ENCODE results near the gene BCKDK.
"Not testable (repeated sequence)": the region's sequence is repeated elsewhere in the genome, so short reads cannot be mapped to it uniquely, and the experiment has no call there.

The BCKDK gene

DNA sequence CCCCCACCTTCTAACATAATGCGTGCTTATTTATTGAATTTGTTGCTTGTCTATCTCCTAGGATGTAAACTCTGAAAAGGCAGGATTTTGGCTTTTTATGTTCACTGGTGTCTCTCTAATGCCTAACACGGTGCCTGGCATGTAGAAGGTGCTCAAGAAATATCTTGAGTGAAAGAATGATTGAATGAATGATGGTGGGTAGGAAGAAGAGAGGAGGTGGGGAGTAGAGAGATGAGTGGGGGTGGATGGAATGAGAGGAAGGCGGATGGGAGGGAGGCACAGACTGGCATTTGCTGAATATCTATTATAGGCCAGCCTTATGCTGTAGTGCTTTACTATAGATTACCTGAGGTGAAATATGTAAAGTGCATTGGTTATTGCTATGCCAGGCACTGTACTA, 39.4 kb downstream of the BCKDK start:
- no peak overlapping the region for H3K9ac ChIP-seq (ENCODE audit: low read length in 2 of 2)
- no peak overlapping the region for H3K27ac ChIP-seq (ENCODE audit: low read length)
- H3K9me3 ChIP-seq (ENCODE audit: control insufficient read depth in 2 of 2, low read length in 2 of 2), result no peaks in the 10 kb centered on the region
- H3K27me3 ChIP-seq (ENCODE audit: control insufficient read depth in 1 of 2, insufficient read depth in 2 of 2, low read length in 2 of 2), result peaks cover 14 to 18% of the 10 kb centered on the region in 2 donors
- H3K36me3 ChIP-seq (ENCODE audit: control insufficient read depth in 2 of 2, insufficient read depth in 2 of 2, low read length in 2 of 2), result no peaks in the 10 kb centered on the region
- peaks cover 5% of the 10 kb centered on the region for H3K4me1 ChIP-seq (ENCODE audit: control insufficient read depth, insufficient read depth, low read length)
- no peak overlapping the region for H3K4me3 ChIP-seq (ENCODE audit: low read length in 2 of 2)

DNA sequence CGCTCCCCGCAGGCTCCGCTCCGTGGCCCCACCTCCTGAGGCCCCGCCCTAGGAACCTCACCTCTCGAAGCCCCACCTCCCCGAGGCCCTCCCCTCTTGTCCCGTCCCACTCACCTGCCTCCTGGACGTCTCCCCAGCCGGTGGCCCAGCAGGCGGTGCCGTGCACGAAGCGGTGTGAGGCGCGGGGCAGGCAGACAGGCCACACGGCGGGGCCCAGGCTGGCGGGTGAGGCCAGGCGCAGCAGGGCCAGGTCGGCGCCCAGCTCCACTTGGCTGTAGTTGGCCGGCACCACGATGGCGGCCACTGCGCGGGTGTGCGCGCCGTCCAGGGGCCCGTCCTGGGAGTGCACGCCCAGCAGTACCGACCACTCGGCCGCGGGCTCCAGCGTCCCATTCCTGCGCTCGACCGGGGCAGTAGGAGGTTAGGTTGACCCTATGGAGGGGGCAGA, 40.1 kb downstream of the BCKDK start:
- H3K9me3 ChIP-seq (ENCODE audit: control insufficient read depth in 2 of 2, low read length in 2 of 2), result no peaks in the 10 kb centered on the region
- H3K9ac ChIP-seq (ENCODE audit: low read length in 2 of 2), result no peak overlapping the region
- H3K4me1 ChIP-seq (ENCODE audit: control insufficient read depth, insufficient read depth, low read length), result no peaks in the 10 kb centered on the region
- H3K36me3 ChIP-seq (ENCODE audit: control insufficient read depth in 2 of 2, insufficient read depth in 2 of 2, low read length in 2 of 2), result no peaks in the 10 kb centered on the region
- H3K27ac ChIP-seq (ENCODE audit: low read length), result no peak overlapping the region
- peaks cover 14 to 18% of the 10 kb centered on the region in 2 donors for H3K27me3 ChIP-seq (ENCODE audit: control insufficient read depth in 1 of 2, insufficient read depth in 2 of 2, low read length in 2 of 2)
- H3K4me3 ChIP-seq (ENCODE audit: low read length in 2 of 2), result no peak overlapping the region

DNA sequence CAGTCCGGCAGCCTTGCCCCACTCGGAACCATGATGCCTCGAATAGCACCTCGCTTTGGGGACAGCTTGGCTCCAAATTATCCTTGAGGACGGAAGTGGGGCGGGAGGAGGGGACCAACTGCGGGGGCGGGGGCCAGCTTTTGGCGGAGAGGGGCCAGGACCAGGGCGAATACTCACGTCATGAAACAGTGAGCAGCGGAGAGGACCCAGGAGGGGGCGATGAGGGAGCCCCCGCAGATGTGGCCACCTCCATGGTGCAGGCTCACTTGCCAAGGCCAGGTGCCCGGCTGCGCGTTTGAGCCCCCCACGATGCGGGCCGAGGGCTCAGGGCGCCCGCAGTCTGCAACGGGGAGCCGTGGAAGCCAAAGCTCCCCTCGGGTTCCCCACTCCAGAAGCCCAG, 40.7 kb downstream of the BCKDK start:
- Histone ChIP-seq H3K27ac (ENCODE audit: low read length) (no peak overlapping the region), H3K9ac (ENCODE audit: low read length in 2 of 2) (no peak overlapping the region), H3K4me3 (ENCODE audit: low read length in 2 of 2) (no peak overlapping the region), H3K4me1 (ENCODE audit: control insufficient read depth, insufficient read depth, low read length) (no peaks in the 10 kb centered on the region), H3K27me3 (ENCODE audit: control insufficient read depth in 1 of 2, insufficient read depth in 2 of 2, low read length in 2 of 2) (peaks cover 14 to 18% of the 10 kb centered on the region in 2 donors), H3K9me3 (ENCODE audit: control insufficient read depth in 2 of 2, low read length in 2 of 2) (no peaks in the 10 kb centered on the region), H3K36me3 (ENCODE audit: control insufficient read depth in 2 of 2, insufficient read depth in 2 of 2, low read length in 2 of 2) (no peaks in the 10 kb centered on the region)

DNA sequence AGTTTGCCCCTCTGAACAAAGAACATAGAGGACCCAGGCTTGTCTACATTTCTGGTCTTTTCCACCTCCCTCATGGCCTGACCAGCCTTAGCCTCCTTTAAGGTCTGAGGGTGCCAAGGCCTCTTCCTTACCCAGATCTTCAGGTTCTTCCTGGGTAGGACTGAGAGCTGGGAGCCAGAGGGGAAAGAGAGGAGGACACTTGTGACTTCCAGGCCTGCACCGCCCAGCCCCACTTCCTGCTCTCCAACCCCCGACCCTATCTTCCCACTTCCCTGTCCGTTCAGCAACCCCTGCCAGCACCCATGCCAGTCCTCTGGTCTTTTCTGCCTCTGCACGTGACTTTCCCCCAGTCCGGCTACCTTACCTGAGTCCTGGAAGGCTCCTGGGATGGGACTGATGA, 41.1 kb downstream of the BCKDK start:
- Histone ChIP-seq H3K9me3 (ENCODE audit: control insufficient read depth in 2 of 2, low read length in 2 of 2) (no peaks in the 10 kb centered on the region), H3K4me1 (ENCODE audit: control insufficient read depth, insufficient read depth, low read length) (no peaks in the 10 kb centered on the region), H3K36me3 (ENCODE audit: control insufficient read depth in 2 of 2, insufficient read depth in 2 of 2, low read length in 2 of 2) (no peaks in the 10 kb centered on the region), H3K27ac (ENCODE audit: low read length) (no peak overlapping the region), H3K9ac (ENCODE audit: low read length in 2 of 2) (no peak overlapping the region), H3K4me3 (ENCODE audit: low read length in 2 of 2) (no peak overlapping the region), H3K27me3 (ENCODE audit: control insufficient read depth in 1 of 2, insufficient read depth in 2 of 2, low read length in 2 of 2) (peaks cover 14 to 18% of the 10 kb centered on the region in 2 donors)

DNA sequence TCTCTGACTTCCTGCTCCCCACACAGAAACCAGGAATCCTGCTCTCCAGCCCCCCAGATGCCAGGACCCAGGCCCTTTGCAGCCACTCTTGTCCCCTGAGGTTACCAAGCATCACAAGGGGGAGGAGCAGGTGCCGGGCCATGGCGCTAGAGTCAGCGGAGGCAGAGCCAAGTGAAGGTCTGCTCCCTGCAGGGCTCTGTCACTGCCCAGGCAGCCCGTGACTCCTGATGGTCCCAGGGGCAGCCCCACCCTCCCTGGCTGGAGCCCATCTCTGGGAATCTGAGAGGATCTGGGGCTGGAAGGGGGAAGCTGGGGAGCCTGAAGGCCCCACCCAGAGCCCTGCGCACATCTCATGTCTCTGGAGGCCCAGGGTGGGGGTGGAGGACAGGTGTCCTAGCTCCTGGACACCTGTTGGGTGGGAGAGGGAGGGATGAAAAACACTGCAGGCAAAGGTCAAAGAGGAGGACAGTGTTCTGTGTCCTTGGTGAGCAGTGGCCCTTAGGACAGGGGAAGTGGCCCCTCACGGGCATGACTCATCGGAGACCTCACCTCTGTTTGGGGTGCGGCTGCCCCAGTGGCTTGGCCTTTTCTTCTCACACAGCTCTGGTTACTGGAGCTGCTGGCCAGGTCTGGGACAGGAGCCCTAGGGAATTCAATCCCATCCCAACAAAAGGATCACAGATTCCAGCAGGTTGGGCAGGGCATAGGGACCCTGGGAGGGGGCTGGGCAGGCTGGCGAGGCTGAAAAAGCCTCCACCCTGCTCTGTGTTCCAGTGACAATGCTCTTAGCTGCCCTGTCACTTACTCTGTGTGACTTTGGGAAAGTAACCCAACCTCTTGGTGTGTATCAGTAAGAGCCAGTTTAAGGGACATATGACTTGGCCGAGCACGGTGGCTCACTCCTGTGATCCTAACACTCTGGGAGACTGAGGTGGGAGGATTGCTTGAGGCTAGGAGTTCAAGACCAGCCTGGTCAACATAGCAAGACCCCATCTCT, 42.0 kb downstream of the BCKDK start, which contains the start of gene PRSS36:
PRSS36 (minus strand) TSS at position 173 of the 997 bp plus-strand sequence; CDS start at position 142, 31 bp downstream.
- H3K27ac ChIP-seq (ENCODE audit: low read length), result no peak within 1 kb of the TSS

DNA sequence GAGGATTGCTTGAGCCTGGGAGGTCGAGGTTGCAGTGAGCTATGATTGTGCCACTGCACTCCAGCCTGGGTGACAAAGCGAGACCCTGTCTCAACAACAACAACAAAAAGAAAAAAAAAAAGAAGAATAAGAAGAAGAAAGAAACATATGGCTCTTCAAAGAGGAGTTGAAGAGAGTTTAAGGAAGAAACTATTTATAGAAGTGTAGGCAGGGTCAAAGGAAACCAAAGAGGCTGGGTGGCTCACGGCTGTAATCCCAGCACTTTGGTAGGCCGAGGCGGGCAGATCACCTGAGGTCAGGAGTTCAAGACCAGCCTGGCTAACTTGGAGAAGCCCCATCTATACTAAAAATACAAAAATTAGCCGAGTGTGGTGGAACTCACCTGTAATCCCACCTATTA, 42.8 kb downstream of the BCKDK start:
- H3K4me3 ChIP-seq (ENCODE audit: low read length in 2 of 2); H3K36me3 ChIP-seq (ENCODE audit: control insufficient read depth in 2 of 2, insufficient read depth in 2 of 2, low read length in 2 of 2); H3K9ac ChIP-seq (ENCODE audit: low read length in 2 of 2); H3K27ac ChIP-seq (ENCODE audit: low read length); H3K4me1 ChIP-seq (ENCODE audit: control insufficient read depth, insufficient read depth, low read length); H3K9me3 ChIP-seq (ENCODE audit: control insufficient read depth in 2 of 2, low read length in 2 of 2): not testable (repeated sequence)
- H3K27me3 ChIP-seq (ENCODE audit: control insufficient read depth in 1 of 2, insufficient read depth in 2 of 2, low read length in 2 of 2), result peaks cover 14 to 18% of the 10 kb centered on the region in 2 donors

More for the DNA sequence above, 42.0 kb downstream of the BCKDK start, which contains the start of gene PRSS36:
- Histone ChIP-seq H3K36me3 (ENCODE audit: control insufficient read depth in 2 of 2, insufficient read depth in 2 of 2, low read length in 2 of 2) (no peaks in the 10 kb centered on the region), H3K4me1 (ENCODE audit: control insufficient read depth, insufficient read depth, low read length) (no peaks in the 10 kb centered on the region), H3K9ac (ENCODE audit: low read length in 2 of 2) (no peak within 1 kb of the TSS), H3K4me3 (ENCODE audit: low read length in 2 of 2) (no peak within 1 kb of the TSS), H3K27me3 (ENCODE audit: control insufficient read depth in 1 of 2, insufficient read depth in 2 of 2, low read length in 2 of 2) (peaks cover 14 to 18% of the 10 kb centered on the region in 2 donors), H3K9me3 (ENCODE audit: control insufficient read depth in 2 of 2, low read length in 2 of 2) (no peaks in the 10 kb centered on the region)

DNA sequence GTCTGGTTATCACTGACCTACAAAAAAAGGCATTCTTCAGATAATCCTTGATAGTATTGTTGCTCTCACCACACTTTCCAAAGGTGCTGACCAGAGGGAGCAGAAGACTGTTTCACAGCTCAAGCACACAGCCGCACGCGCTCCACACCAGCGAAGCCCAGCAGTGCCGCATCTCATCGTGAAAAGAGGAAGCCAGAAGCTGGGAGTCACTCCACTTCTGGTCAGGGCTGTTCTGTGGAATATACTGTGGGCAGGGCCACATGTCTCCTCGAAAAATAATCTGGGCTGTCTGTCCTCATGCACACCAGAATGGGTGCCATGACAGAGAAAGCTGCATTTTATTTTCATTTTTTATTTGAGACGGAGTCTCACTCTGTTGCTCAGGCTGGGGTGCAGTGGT, 49.0 kb downstream of the BCKDK start:
- no peaks in the 10 kb centered on the region for H3K4me1 ChIP-seq (ENCODE audit: control insufficient read depth, insufficient read depth, low read length)
- H3K27me3 ChIP-seq (ENCODE audit: control insufficient read depth in 1 of 2, insufficient read depth in 2 of 2, low read length in 2 of 2), result peaks cover 0 to 2% of the 10 kb centered on the region in 2 donors
- H3K36me3 ChIP-seq (ENCODE audit: control insufficient read depth in 2 of 2, insufficient read depth in 2 of 2, low read length in 2 of 2), result no peaks in the 10 kb centered on the region
- H3K9me3 ChIP-seq (ENCODE audit: control insufficient read depth in 2 of 2, low read length in 2 of 2), result no peaks in the 10 kb centered on the region
- H3K4me3 ChIP-seq (ENCODE audit: low read length in 2 of 2), result no peak overlapping the region
- H3K9ac ChIP-seq (ENCODE audit: low read length in 2 of 2), result no peak overlapping the region
- H3K27ac ChIP-seq (ENCODE audit: low read length), result no peak overlapping the region
